H1 (cell line): Measurements from ENCODE around the gene KCNE4. TPM values are rescaled to one million over a fixed set of nuclear protein-coding genes. Genes with fewer than 3 reads are reported as not detected.

Experiments used
- CTCF ChIA-PET: fragments of 300-600 bp; sonication (Branson Sonifier 250); formaldehyde crosslinking; loops from one replicate; lab custom pipeline; 2021; ENCODE audit not compliant: partially characterized antibody; lab: Charles Lee
- POLR2A ChIA-PET: fragments of 300-600 bp; sonication (Branson Sonifier 250); formaldehyde crosslinking; loops from one replicate; lab custom pipeline; 2021; ENCODE audit warnings: inconsistent platforms; ENCODE audit not compliant: partially characterized antibody; lab: Charles Lee
- DNase-seq, 2 experiments: peaks; one replicate each; pipeline versions ENCODE4 v3.0.0 to v3.0.0-alpha.2; 2010 to 2022; ENCODE audit warnings: low spot score in 2 of 2, low read depth in 1 of 2, mixed read lengths in 1 of 2
- FAIRE-seq: peaks from 2 replicates; lab custom pipeline; 2011; peaks lifted over from hg19 to GRCh38; lab: Jason Lieb, UNC
- H2AFZ ChIP-seq: 2 replicates; pipeline ENCODE4 v1.8.1; 2012; ENCODE audit warnings: low read length, inconsistent platforms
- H2AK5ac ChIP-seq: 2 replicates; pipeline ENCODE4 v1.6.1; 2013; ENCODE audit warnings: low read depth, low read length
- H2BK120ac ChIP-seq: replicated peaks from 2 replicates; pipeline ENCODE3; 2013; ENCODE audit warnings: low read depth, low read length, inconsistent platforms
- H2BK12ac ChIP-seq: 2 replicates; pipeline ENCODE4 v1.6.1; 2013; ENCODE audit warnings: low read depth, low read length
- H2BK15ac ChIP-seq: 2 replicates; pipeline ENCODE4 v1.6.1; 2013; ENCODE audit warnings: low read length
- H2BK20ac ChIP-seq: 2 replicates; pipeline ENCODE4 v1.6.1; 2013; ENCODE audit warnings: low read length
- H2BK5ac ChIP-seq: 2 replicates; pipeline ENCODE4 v1.6.1; 2013; ENCODE audit warnings: low read depth, low read length
- H3K14ac ChIP-seq: 2 replicates; pipeline ENCODE4 v1.6.1; 2013; ENCODE audit warnings: inconsistent platforms; ENCODE audit not compliant: insufficient read length
- H3K18ac ChIP-seq: 2 replicates; pipeline ENCODE4 v1.6.1; 2013; ENCODE audit warnings: low read length; ENCODE audit errors: extremely low read depth
- H3K23ac ChIP-seq: 2 replicates; pipeline ENCODE4 v1.6.1; 2013; ENCODE audit warnings: inconsistent platforms; ENCODE audit not compliant: insufficient read length
- H3K23me2 ChIP-seq: 2 replicates; pipeline ENCODE4 v1.6.1; 2013; ENCODE audit warnings: low read depth, low read length
- H3K27ac ChIP-seq: 2 replicates; pipeline ENCODE4 v1.6.1; 2011; ENCODE audit warnings: low read depth, low read length, inconsistent platforms
- H3K27me3 ChIP-seq, 4 experiments: replicated peaks in 1 of 4; 1 replicate in 1 of 4; 2 replicates in 3 of 4; pipeline versions ENCODE4 v1.6.1 to v1.8.1; 2011 to 2013; ENCODE audit warnings: low read length in 3 of 4, mild to moderate bottlenecking in 3 of 4, inconsistent platforms in 2 of 4, mixed read lengths in 2 of 4, moderate library complexity in 1 of 4; ENCODE audit not compliant: control insufficient read depth in 3 of 4, insufficient read depth in 3 of 4; ENCODE audit errors: extremely low read depth in 1 of 4
- H3K36me3 ChIP-seq, 4 experiments: 2 replicates each; pipeline versions ENCODE4 v1.6.1 to v1.8.1; 2011 to 2013; ENCODE audit warnings: mild to moderate bottlenecking in 4 of 4, low read length in 3 of 4, moderate library complexity in 2 of 4, control low read depth in 1 of 4, inconsistent platforms in 1 of 4; ENCODE audit not compliant: insufficient read depth in 4 of 4, control insufficient read depth in 2 of 4
- H3K4ac ChIP-seq: replicated peaks from 2 replicates; pipeline ENCODE3; 2013; ENCODE audit warnings: low read length, low read depth, mixed read lengths, inconsistent platforms; ENCODE audit not compliant: insufficient read length
- H3K4me1 ChIP-seq, 4 experiments: replicated peaks in 1 of 4; 1 replicate in 1 of 4; 2 replicates in 3 of 4; pipeline versions ENCODE4 v1.6.1 to v1.8.1; 2011 to 2013; ENCODE audit warnings: low read length in 3 of 4, inconsistent platforms in 2 of 4, mixed read lengths in 1 of 4; ENCODE audit not compliant: insufficient read depth in 4 of 4, control insufficient read depth in 3 of 4
- H3K4me2 ChIP-seq, 2 experiments: 2 replicates each; pipeline versions ENCODE4 v1.6.1 to v1.8.1; 2011 to 2013; ENCODE audit warnings: low read depth in 2 of 2, low read length in 2 of 2, control low read depth in 1 of 2, inconsistent platforms in 1 of 2, mild to moderate bottlenecking in 1 of 2; ENCODE audit not compliant: insufficient read depth in 1 of 2
- H3K4me3 ChIP-seq, 4 experiments: fragments of 200-600, 300-600 bp in 1 of 4; sonication (generic), shearing (Covaris generic), sonication (Bioruptor Twin) in 1 of 4; 2 replicates each; pipeline versions ENCODE4 v1.5.1 to v1.8.1; 2011 to 2016; ENCODE audit warnings: low read length in 4 of 4, low read depth in 3 of 4, control low read depth in 2 of 4, inconsistent platforms in 2 of 4, mild to moderate bottlenecking in 2 of 4, mixed read lengths in 1 of 4, moderate library complexity in 1 of 4; ENCODE audit not compliant: insufficient read depth in 2 of 4; ENCODE audit errors: extremely low read depth in 1 of 4
- H3K56ac ChIP-seq: replicated peaks from 2 replicates; pipeline ENCODE3; 2013; ENCODE audit warnings: low read depth, mild to moderate bottlenecking, mixed read lengths, low read length, inconsistent platforms; ENCODE audit not compliant: insufficient read length
- H3K79me1 ChIP-seq: 2 replicates; pipeline ENCODE4 v1.6.1; 2013; ENCODE audit warnings: low read depth, low read length, control low read depth
- H3K79me2 ChIP-seq, 2 experiments: 2 replicates each; pipeline versions ENCODE4 v1.6.1 to v1.8.1; 2012 to 2013; ENCODE audit warnings: low read length in 2 of 2, mild to moderate bottlenecking in 2 of 2, inconsistent platforms in 1 of 2; ENCODE audit not compliant: insufficient read depth in 2 of 2, control insufficient read depth in 1 of 2
- H3K9ac ChIP-seq, 4 experiments: replicated peaks in 1 of 4; 1 replicate in 1 of 4; 2 replicates in 3 of 4; pipeline versions ENCODE4 v1.6.1 to v1.8.1; 2011 to 2013; ENCODE audit warnings: low read depth in 3 of 4, low read length in 3 of 4, control low read depth in 2 of 4, mild to moderate bottlenecking in 2 of 4, moderate library complexity in 2 of 4, inconsistent platforms in 1 of 4; ENCODE audit errors: extremely low read depth in 1 of 4
- H3K9me3 ChIP-seq, 2 experiments: 2 replicates each; pipeline versions ENCODE4 v1.6.1 to v1.8.1; 2012 to 2013; ENCODE audit warnings: mild to moderate bottlenecking in 2 of 2, moderate library complexity in 2 of 2, control low read depth in 1 of 2, inconsistent platforms in 1 of 2, low read depth in 1 of 2, low read length in 1 of 2, mixed read lengths in 1 of 2; ENCODE audit not compliant: insufficient read depth in 2 of 2
- H4K20me1 ChIP-seq, 2 experiments: replicated peaks in 1 of 2; 2 replicates each; pipeline versions ENCODE3 to v1.8.1; 2011 to 2013; ENCODE audit warnings: inconsistent platforms in 2 of 2, low read length in 2 of 2, mild to moderate bottlenecking in 1 of 2; ENCODE audit not compliant: insufficient read depth in 2 of 2, control insufficient read depth in 1 of 2
- H4K5ac ChIP-seq: 2 replicates; pipeline ENCODE4 v1.6.1; 2013; ENCODE audit warnings: low read length, low read depth, mixed read lengths, inconsistent platforms; ENCODE audit not compliant: insufficient read length
- H4K8ac ChIP-seq: 2 replicates; pipeline ENCODE4 v1.8.0; 2013; ENCODE audit warnings: mild to moderate bottlenecking, moderate library complexity, low read length, inconsistent platforms; ENCODE audit not compliant: insufficient read depth; ENCODE audit errors: extremely low read depth
- H4K91ac ChIP-seq: replicated peaks from 2 replicates; pipeline ENCODE3; 2013; ENCODE audit warnings: low read length, mixed read lengths, inconsistent platforms; ENCODE audit not compliant: insufficient read length
- KDM4A ChIP-seq: IDR thresholded peaks from one replicate; pipeline ENCODE4 v1.7.1; 2012; ENCODE audit warnings: low read depth, mild to moderate bottlenecking, moderate library complexity, low read length, inconsistent platforms; ENCODE audit not compliant: severe bottlenecking
- WGBS, 2 experiments: shearing (Covaris generic) in 1 of 2; methylation state at CpG; one replicate each; pipeline versions ENCODE4 v1.1.6 to v1.1.7; 2013 to 2015; ENCODE audit warnings: low lambda C conversion rate in 2 of 2, mixed read lengths in 2 of 2, inconsistent platforms in 1 of 2, low coverage in 1 of 2, missing lambda C conversion rate in 1 of 2; ENCODE audit not compliant: insufficient replicate concordance in 2 of 2, insufficient coverage in 1 of 2, insufficient read length in 1 of 2; ENCODE audit errors: extremely low coverage in 1 of 2, missing lambda C conversion rate in 1 of 2; 5-methylcytosine and 5-hydroxymethylcytosine counted together
- polyA plus RNA-seq, 7 experiments: library from polyadenylated mRNA; depleted of rRNA in 3 of 7; stranded (reverse) in 5 of 7; unstranded in 2 of 7; fragments of >200 nt in 5 of 7; fragments of 200-250 nt in 2 of 7; gene quantifications; 1 replicate in 5 of 7; 2 replicates in 1 of 7; 4 replicates in 1 of 7; pipeline versions ENCODE4 v1.2.1 to v1.2.3, GENCODE V29; 2011 to 2013; ENCODE audit warnings: missing spikeins in 2 of 7, mixed read lengths in 2 of 7
- total RNA-seq: library from RNA; stranded (reverse); fragmentation: NEBNext Ultra II Directional; extraction: Animal tissue kit (Norgen Biotek cat#: 25700); gene quantifications from 2 replicates; pipeline ENCODE4 v1.2.1, GENCODE V29; 2021

The KCNE4 gene
- total and polyA plus RNA-seq, 2 of the 8 experiments (the other 6 are each of a cell fraction or from before 2014, with no cell fraction given): 0.08 to 0.09 TPM

- Histone ChIP-seq H3K79me2 (no peaks in the 10 kb centered on the region), H3K56ac (no peak overlapping the region), H3K23me2 (no peaks in the 10 kb centered on the region), H3K23ac (no peak overlapping the region), H3K4ac (no peak overlapping the region), H3K4me1 (peaks cover 0 to 17% (median 9%) of the 10 kb centered on the region in 4 experiments), H3K27ac (no peak overlapping the region), H3K14ac (no peak overlapping the region), H3K9ac (no peak overlapping the region), H2BK20ac (no peak overlapping the region), H2BK15ac (no peak overlapping the region), H4K5ac (no peak overlapping the region), H3K18ac (no peak overlapping the region; the same call in 1 of the 2 replicates), H4K20me1 (no peaks in the 10 kb centered on the region), H2BK5ac (no peak overlapping the region), H2BK120ac (no peak overlapping the region), H3K4me3 (no peak overlapping the region), H3K36me3 (no peaks in the 10 kb centered on the region), H3K79me1 (no peaks in the 10 kb centered on the region), H3K9me3 (0 out of 4 replicates have a peak, but pooled peaks cover 0 to 3% of the 10 kb centered on the region in 2 experiments), H3K4me2 (no peak overlapping the region), H2AK5ac (no peak overlapping the region), H3K27me3 (no peaks in the 10 kb centered on the region), H2BK12ac (no peak overlapping the region), H2AFZ (0 out of 2 replicates have a peak overlapping the region, but pooled peaks have one; percentile 43), H4K8ac (no peak overlapping the region), H4K91ac (no peak overlapping the region)
- DNase-seq (no peak), FAIRE-seq (no peak)
- CTCF ChIA-PET: interaction anchor here (0.8 kb wide), 1 partner anchor 53 kb away, joined by 3 read pairs; no protein-coding TSS in a partner anchor
- no peak for TF ChIP-seq KDM4A
- WGBS, 2 experiments: 29 to 63% methylated on average over 1 to 4 of the region's 4 CpGs
- POLR2A ChIA-PET: no interaction called here
These were observed 10.4 kb upstream of the KCNE4 start for GRCh38 chr2:223041527-223042109.
